GM12891 (cell line): ENCODE data around the gene ERMARD.

ENCODE experiments used
- DNase-seq: peaks from one replicate; pipeline ENCODE4 v3.0.0; 2011; ENCODE audit warnings: low spot score; ENCODE audit not compliant: insufficient read length
- FAIRE-seq: peaks from 2 replicates; lab custom pipeline; 2011; peaks lifted over from hg19 to GRCh38; lab: Jason Lieb, UNC
- PAX5 ChIP-seq: IDR thresholded peaks from 2 replicates; pipeline ENCODE4 v1.6.1; 2011; ENCODE audit warnings: low read length, moderate library complexity, mild to moderate bottlenecking; ENCODE audit not compliant: insufficient read depth, severe bottlenecking
- POLR2A ChIP-seq: IDR thresholded peaks from 2 replicates; pipeline ENCODE4 v1.6.1; 2011; ENCODE audit warnings: low read depth, low read length, control low read depth
- POLR2AphosphoS5 ChIP-seq: IDR thresholded peaks from 2 replicates; pipeline ENCODE4 v1.6.1; 2011; ENCODE audit warnings: low read depth, low read length, control low read depth
- POU2F2 ChIP-seq: IDR thresholded peaks from 2 replicates; pipeline ENCODE4 v1.6.1; 2011; ENCODE audit warnings: low read depth, mild to moderate bottlenecking, control low read depth, low read length, moderate library complexity
- SPI1 ChIP-seq: IDR thresholded peaks from 2 replicates; pipeline ENCODE4 v1.6.1; 2011; ENCODE audit warnings: low read depth, low read length, control low read depth
- TAF1 ChIP-seq: IDR thresholded peaks from 2 replicates; pipeline ENCODE4 v1.6.1; 2011; ENCODE audit warnings: low read depth, low read length, control low read depth

ERMARD gene

DNA sequence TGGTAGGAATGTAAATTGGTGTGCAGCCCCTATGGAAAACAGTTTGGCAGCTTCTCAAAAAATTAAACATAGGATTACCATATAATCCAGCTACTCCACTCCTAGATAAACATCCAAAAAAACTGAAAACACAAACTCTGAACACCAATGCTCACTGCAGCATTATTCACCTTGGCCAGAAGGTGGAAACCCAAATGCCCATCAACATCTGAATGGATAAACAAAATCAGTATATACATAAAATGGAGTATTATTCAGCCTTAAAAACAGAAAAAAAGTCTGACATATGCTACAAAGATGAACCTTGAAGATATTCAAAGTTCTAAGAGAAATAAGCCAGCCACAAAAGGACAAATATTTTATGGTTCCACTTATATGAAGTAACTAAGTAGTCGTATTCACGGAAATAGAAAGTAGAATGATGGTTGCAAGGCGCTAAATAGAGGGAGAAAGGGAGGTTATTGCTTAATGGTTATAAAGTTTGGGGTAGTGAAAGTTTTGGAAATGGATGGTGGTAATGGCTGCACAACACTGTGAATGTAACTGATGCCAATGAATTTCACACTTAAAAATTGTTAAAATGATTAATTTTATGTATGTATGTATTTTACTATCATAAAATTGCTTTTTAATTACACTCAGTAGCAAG is 31.1 kb upstream of the ERMARD start:
- DNase-seq, result no peak
- no peak for FAIRE-seq
- TF ChIP-seq TAF1 (no peak), SPI1 (no peak), POLR2AphosphoS5 (no peak), PAX5 (no peak), POLR2A (no peak), POU2F2 (no peak)

DNA sequence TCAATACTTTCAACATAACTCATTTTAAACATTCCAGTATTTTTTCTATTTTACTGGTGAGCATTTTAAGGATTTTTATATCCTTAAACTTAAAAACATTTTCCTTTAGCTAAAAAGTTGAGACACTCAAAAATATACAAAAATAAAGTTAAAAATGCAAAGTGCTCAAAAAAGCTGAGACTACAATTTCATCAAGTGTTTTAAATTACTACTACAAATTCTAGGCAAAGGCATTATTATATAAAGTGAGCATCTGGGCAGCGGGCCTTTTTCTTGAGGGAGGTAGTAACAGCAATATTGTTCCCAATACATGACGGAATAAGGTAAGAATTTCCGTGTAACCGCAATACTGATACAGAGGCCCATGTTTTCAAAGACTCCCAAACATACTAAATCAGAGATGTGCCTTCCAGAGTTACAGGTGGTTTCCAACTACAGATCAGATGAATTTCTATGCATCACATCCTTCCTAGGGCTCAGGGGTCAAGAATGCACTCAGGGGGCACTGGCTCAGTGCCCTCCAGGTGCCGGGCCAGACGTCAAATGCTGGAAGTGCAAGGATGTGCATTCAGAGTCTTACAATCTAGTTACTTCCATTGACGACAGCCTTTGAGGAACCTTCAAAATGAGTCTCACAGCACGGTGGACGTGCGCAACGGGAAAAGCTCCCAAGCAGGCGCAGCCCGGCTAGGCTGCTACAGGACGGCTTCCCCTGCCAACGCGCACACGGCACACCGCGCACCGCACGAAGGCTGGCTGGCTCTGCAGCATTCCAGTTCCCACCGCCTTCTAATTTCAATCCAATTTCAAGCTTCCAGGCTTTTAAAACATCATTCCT is 28.8 kb upstream of the ERMARD start:
- DNase-seq (no peak), FAIRE-seq (peak; percentile 87)
- TF ChIP-seq POU2F2 (no peak), PAX5 (no peak), POLR2A (no peak), SPI1 (no peak), TAF1 (no peak), POLR2AphosphoS5 (no peak)

DNA sequence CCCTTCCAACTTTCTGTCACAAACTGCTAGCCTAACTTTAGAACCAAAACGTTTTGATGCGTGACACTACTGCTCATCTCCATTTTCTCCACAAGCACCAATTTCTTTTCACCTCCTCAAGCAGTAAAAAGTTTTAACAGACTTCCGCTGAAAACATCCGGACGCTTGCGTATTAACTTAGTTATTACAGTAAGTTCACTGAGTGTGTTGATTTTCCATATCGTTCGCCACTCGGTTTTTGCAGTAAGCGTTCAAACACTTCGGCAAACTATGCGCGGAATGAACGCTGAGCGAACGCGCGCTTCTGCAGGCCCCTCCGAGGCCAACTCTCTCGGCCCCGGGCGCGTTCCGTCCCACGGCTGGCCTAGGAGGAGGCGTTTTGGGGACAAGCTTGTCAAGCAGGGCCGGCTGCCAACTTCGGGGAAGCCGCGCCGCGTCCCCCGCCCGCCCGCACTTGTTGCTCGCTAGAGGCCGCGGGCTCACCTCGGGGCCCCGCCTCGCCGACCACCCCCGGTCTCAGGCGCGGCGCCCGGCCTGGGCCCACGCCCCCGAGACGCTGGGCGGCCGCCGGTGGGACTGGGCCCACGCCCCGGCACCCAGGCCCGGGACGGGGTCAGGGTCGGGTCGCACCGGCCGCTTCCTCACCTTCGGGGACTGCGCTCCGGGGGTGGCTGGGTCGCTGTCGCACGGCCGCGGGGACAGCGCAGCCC is 28.1 kb upstream of the ERMARD start:
- FAIRE-seq (no peak), DNase-seq (peak; percentile 49)
- TF ChIP-seq TAF1 (no peak), SPI1 (no peak), POLR2A (no peak), PAX5 (no peak), POU2F2 (no peak), POLR2AphosphoS5 (no peak)

DNA sequence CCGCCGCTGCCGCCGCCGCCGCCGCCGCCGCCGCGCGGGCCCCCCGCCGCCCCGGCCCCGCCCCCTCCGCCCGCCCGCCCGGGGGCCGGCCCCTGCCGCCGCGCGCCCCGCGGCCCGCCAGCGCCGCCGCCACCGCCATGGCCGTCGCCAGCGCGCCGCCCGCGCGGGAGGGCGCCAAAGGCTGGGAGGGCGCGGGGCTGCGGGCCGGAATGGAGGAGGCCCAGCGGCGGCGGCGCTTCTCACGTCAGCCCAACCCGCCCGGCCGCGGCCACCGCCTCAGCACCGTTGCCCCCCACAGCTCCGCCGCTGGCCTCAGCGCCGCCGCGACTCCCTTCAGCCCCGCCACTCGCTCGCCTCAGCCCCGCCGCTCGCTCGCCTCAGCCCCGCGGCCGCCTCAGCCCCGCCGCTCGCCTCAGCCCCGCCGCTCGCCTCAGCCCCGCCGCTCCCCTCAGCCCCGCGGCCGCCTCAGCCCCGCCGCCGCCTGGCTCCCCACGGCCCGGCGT is 27.4 kb upstream of the ERMARD start:
- FAIRE-seq, result no peak
- peak; percentile 30 for DNase-seq
- no peak for TF ChIP-seq POLR2A
- no peak for TF ChIP-seq SPI1
- TF ChIP-seq POLR2AphosphoS5, result no peak
- no peak for TF ChIP-seq TAF1
- TF ChIP-seq POU2F2, result no peak
- no peak for TF ChIP-seq PAX5

DNA sequence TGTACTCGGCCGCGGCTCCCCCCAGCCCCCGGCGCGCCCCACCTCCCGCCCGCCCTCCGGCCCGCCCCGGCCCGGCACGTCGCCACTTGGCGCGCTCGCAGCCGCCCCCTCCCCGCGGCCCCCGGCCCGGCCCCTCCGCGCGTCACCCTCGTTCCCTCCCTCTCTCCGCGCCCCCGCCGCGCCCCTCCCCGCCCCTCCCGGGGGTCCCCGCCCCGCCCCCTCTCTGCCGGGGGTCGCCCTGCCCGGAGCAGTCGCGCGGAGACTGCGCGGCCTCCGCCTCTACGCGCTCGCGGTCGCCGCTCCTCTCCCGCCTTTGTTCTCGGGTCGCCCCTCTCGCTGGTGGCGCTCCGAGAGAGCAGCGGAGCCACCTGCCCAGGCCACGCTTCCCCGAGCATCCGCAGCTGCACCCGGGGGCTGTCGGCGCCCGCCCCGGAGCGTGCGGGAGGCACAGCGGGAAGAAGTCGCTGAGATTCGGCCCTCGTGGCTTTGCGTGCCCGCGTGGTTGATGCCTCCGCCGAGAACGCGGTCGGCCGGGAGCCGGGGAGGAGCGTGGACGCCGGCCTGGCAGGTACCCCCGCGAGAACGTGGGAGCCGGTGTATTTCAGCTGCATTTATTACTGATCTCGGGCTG is 26.8 kb upstream of the ERMARD start, which contains the start of gene PHF10:
Gene PHF10 (minus strand): TSS at position 7 of the 631 bp plus-strand sequence. CDS start 569 bp downstream, outside the sequence.
- TF ChIP-seq POU2F2, result no peak
- TF ChIP-seq PAX5, result peak; percentile 48
- 0 out of 2 replicates have a peak, but pooled peaks have one; percentile 40 for TF ChIP-seq TAF1
- peak; percentile 85 for FAIRE-seq
- peak; percentile 60 for DNase-seq

DNA sequence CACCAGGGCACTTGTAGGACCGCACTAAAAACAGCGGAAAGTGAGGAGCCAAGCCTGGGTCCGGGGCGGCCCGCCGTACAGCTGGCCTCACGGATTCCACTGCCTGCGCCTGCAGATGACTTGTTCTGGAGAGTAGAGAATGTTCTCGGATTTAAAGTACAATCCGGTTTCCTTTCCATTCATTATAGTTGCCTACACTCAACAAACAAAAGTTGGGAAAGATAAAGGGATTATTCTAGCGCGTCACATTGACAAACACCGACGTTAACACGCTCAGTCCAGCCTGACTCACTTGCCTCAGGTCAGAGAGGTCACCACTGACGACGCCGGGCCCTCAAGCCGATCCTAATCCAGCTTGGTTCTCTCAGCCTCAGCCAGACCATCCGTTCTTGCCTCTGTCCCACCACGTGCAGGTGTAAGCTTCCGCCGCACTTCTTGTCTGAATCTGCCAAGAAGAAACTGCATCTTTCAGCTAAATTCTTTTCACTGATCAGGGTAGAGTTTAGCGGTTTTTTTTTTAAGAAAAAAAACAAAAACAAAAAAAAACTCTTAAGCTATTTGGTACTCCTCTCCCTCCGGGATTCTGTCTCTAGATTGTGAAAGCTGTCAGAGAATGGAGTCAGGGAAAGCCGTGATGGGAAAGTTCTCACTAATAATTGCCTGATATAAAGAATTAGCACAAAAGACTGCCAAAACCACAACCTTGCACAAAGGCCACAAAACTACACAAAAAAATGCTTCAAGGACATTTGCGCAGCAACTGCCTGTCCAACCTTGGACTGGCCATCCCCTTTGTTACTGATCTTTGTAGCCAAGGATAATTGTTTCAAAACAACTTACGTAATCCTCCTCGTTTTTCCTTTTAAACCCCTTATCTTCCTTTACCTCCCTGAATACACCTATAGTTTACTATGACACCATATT is 26.0 kb upstream of the ERMARD start:
- DNase-seq, result no peak
- no peak for TF ChIP-seq TAF1
- no peak for TF ChIP-seq POU2F2
- TF ChIP-seq SPI1, result no peak
- TF ChIP-seq PAX5, result no peak
- no peak for TF ChIP-seq POLR2AphosphoS5
- TF ChIP-seq POLR2A, result no peak
- FAIRE-seq, result peak; percentile 78

DNA sequence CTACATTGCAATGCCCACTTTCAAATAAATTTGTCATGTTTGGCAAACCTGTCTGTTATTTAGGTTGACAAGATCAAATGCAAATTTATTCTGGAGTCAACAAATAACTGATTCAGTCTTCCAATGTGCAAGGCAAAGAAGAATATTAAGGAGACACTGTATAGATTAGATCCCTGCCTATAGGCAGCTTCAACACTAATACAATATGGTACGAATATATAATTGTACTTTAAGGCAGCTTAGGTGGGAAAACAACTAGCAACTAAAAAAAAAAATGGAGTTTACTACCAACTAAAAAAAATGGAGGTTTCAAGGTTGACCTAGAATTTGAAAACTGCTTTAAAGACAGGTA is 25.4 kb upstream of the ERMARD start:
- FAIRE-seq (no peak), DNase-seq (no peak)
- TF ChIP-seq POLR2A, result no peak
- TF ChIP-seq PAX5, result no peak
- no peak for TF ChIP-seq TAF1
- TF ChIP-seq SPI1, result no peak
- no peak for TF ChIP-seq POU2F2
- TF ChIP-seq POLR2AphosphoS5, result no peak

DNA sequence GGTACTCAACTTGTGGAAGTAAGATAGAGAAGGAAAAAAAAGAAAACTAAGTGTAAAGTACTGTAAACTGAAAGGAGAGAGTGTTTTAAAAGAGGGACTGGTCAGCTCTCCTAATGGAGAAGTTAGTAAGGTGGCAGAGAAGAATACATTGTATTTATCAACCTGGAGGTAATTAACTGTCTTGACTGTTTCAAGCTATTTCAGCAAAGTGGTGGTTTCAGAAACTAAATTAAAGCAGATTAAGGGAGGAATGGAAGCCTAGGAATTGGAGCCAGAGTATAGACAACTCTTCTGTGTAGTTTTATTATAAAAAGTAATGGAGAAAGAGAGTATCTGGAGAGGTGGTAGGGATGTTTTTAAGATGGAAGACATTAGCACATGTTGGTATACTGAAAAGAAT is 24.5 kb upstream of the ERMARD start:
- no peak for DNase-seq
- TF ChIP-seq TAF1 (no peak), POU2F2 (no peak), SPI1 (no peak), PAX5 (no peak), POLR2A (no peak), POLR2AphosphoS5 (no peak)
- no peak for FAIRE-seq

DNA sequence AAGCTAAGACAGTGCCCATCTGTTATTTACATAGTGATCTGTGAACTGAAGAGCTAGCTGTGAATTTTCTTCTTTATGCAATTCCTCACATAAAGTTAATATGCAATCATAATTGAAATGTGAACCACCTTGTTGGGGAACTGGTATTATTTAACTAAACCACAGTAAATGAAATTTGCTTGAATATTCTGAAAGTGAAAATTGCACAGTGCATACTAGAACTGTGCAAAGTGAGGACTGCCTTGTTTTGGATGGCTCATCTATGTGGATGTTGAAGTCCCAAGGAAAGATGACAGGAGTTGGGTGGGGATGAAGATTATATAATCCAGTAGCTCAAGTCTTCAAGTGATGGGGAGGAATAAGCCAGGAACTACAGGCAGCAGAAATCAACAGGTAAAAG is 21.5 kb upstream of the ERMARD start:
- TF ChIP-seq POLR2AphosphoS5, result no peak
- no peak for TF ChIP-seq SPI1
- no peak for TF ChIP-seq POLR2A
- TF ChIP-seq TAF1, result no peak
- TF ChIP-seq POU2F2, result no peak
- DNase-seq (no peak), FAIRE-seq (no peak)
